Upper lobe of left lung (tissue), 4 donors: ENCODE measurements around the gene ZNF512B.

Experiments
- POLR2AphosphoS5 ChIP-seq, 2 donors: sonication (generic); formaldehyde crosslinking; IDR thresholded peaks; one replicate each; pipeline ENCODE4 v1.5.1; 2017; ENCODE audit warnings: antibody characterized with exemption in 2 of 2
- TF ChIP-seq, protein P1 (sequence below), 6 experiments: fragments of 450-650 bp in 4 of 6; fragments of 200-600 bp in 2 of 6; sonication (generic) in 2 of 6; IDR thresholded peaks; one replicate each; pipeline ENCODE4 v1.5.1; 2016 to 2019; ENCODE audit warnings: antibody characterized with exemption in 6 of 6

GRCh38 chr20:63974402-63975200 lies 4.9 kb upstream of the ZNF512B start:
- TF ChIP-seq, protein P1, sequence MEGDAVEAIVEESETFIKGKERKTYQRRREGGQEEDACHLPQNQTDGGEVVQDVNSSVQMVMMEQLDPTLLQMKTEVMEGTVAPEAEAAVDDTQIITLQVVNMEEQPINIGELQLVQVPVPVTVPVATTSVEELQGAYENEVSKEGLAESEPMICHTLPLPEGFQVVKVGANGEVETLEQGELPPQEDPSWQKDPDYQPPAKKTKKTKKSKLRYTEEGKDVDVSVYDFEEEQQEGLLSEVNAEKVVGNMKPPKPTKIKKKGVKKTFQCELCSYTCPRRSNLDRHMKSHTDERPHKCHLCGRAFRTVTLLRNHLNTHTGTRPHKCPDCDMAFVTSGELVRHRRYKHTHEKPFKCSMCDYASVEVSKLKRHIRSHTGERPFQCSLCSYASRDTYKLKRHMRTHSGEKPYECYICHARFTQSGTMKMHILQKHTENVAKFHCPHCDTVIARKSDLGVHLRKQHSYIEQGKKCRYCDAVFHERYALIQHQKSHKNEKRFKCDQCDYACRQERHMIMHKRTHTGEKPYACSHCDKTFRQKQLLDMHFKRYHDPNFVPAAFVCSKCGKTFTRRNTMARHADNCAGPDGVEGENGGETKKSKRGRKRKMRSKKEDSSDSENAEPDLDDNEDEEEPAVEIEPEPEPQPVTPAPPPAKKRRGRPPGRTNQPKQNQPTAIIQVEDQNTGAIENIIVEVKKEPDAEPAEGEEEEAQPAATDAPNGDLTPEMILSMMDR (IDR thresholded peaks at IDR 0.05): no peak
- no peak for TF ChIP-seq POLR2AphosphoS5 (IDR thresholded peaks at IDR 0.05)
